ENCODE measurements around the gene ACTR6. TPM values are rescaled to one million over a fixed set of nuclear protein-coding genes. Genes with fewer than 3 reads are reported as not detected.

The ACTR6 gene
- total RNA-seq, 1 donor from 2014 or later: 29.7 TPM

GRCh38 chr12:100165356-100165755 lies 35.3 kb upstream of the ACTR6 start:
- Mint-ChIP-seq H3K4me3 (ENCODE audit: low read depth) (no peak overlapping the region), H3K27me3 (no peaks in the 10 kb centered on the region), H3K4me1 (ENCODE audit: low read depth) (peaks cover 21% of the 10 kb centered on the region), H3K27ac (no peak overlapping the region), H3K9me3 (ENCODE audit: low read depth) (peaks cover 5% of the 10 kb centered on the region), H3K36me3 (ENCODE audit: insufficient read depth) (peaks cover 18% of the 10 kb centered on the region)
- TF ChIP-seq, protein P1, sequence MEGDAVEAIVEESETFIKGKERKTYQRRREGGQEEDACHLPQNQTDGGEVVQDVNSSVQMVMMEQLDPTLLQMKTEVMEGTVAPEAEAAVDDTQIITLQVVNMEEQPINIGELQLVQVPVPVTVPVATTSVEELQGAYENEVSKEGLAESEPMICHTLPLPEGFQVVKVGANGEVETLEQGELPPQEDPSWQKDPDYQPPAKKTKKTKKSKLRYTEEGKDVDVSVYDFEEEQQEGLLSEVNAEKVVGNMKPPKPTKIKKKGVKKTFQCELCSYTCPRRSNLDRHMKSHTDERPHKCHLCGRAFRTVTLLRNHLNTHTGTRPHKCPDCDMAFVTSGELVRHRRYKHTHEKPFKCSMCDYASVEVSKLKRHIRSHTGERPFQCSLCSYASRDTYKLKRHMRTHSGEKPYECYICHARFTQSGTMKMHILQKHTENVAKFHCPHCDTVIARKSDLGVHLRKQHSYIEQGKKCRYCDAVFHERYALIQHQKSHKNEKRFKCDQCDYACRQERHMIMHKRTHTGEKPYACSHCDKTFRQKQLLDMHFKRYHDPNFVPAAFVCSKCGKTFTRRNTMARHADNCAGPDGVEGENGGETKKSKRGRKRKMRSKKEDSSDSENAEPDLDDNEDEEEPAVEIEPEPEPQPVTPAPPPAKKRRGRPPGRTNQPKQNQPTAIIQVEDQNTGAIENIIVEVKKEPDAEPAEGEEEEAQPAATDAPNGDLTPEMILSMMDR (IDR thresholded peaks at IDR 0.05; ENCODE audit: unreplicated experiment): no peak
- no peak for DNase-seq (ENCODE audit: low spot score, unreplicated experiment)

DNA sequence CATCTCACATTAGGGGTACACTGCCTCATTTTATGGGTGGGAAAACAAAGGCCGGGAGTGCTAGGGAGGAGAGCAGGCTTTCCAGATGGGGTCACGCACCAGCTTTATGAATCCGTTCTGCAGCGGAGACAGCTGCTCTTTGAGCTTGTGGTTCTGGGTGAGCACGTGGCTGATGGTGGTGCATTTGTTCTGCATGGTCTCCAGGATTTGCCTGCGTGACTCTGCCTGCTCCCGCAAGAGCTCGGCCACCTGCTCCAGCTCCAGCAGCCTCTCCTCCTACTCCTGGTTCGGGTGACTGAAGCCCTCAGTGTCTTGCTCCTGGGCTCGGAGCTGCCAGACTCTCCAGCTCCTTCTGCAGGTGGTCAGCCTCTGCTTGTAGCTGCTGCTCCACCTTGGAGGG lies 34.4 kb upstream of the ACTR6 start:
- Mint-ChIP-seq H3K4me3 (ENCODE audit: low read depth) (no peak overlapping the region), H3K9me3 (ENCODE audit: low read depth) (peaks cover 5% of the 10 kb centered on the region)

GRCh38 chr12:100168562-100168961 lies 32.1 kb upstream of the ACTR6 start:
- no peak overlapping the region for H3K27ac Mint-ChIP-seq
- no peaks in the 10 kb centered on the region for H3K27me3 Mint-ChIP-seq
- peaks cover 9% of the 10 kb centered on the region for H3K4me1 Mint-ChIP-seq (ENCODE audit: low read depth)
- TF ChIP-seq, protein P1 (IDR thresholded peaks at IDR 0.05; ENCODE audit: unreplicated experiment): no peak
- no peak for DNase-seq (ENCODE audit: low spot score, unreplicated experiment)
- H3K9me3 Mint-ChIP-seq (ENCODE audit: low read depth): peaks cover 5% of the 10 kb centered on the region
- H3K4me3 Mint-ChIP-seq (ENCODE audit: low read depth): no peak overlapping the region
- H3K36me3 Mint-ChIP-seq (ENCODE audit: insufficient read depth): peaks cover 18% of the 10 kb centered on the region

More for the DNA sequence above, 34.4 kb upstream of the ACTR6 start:
- Mint-ChIP-seq H3K4me1 (ENCODE audit: low read depth) (peaks cover 21% of the 10 kb centered on the region), H3K36me3 (ENCODE audit: insufficient read depth) (peaks cover 18% of the 10 kb centered on the region), H3K27me3 (no peaks in the 10 kb centered on the region), H3K27ac (no peak overlapping the region)
- TF ChIP-seq, protein P1 (IDR thresholded peaks at IDR 0.05; ENCODE audit: unreplicated experiment): no peak
- no peak for DNase-seq (ENCODE audit: low spot score, unreplicated experiment)

GRCh38 chr12:100169345-100169744 lies 31.3 kb upstream of the ACTR6 start:
- Mint-ChIP-seq H3K4me1 (ENCODE audit: low read depth) (peaks cover 3% of the 10 kb centered on the region), H3K27me3 (no peaks in the 10 kb centered on the region), H3K27ac (no peak overlapping the region), H3K4me3 (ENCODE audit: low read depth) (no peak overlapping the region), H3K36me3 (ENCODE audit: insufficient read depth) (peaks cover 18% of the 10 kb centered on the region), H3K9me3 (ENCODE audit: low read depth) (peaks cover 5% of the 10 kb centered on the region)
- DNase-seq (ENCODE audit: low spot score, unreplicated experiment): no peak
- TF ChIP-seq, protein P1 (IDR thresholded peaks at IDR 0.05; ENCODE audit: unreplicated experiment): no peak

GRCh38 chr12:100170313-100170858 lies 30.2 kb upstream of the ACTR6 start:
- Mint-ChIP-seq H3K36me3 (ENCODE audit: insufficient read depth) (peaks cover 12% of the 10 kb centered on the region), H3K4me3 (ENCODE audit: low read depth) (no peak overlapping the region), H3K9me3 (ENCODE audit: low read depth) (peaks cover 1% of the 10 kb centered on the region), H3K4me1 (ENCODE audit: low read depth) (peaks cover 2% of the 10 kb centered on the region), H3K27me3 (no peaks in the 10 kb centered on the region), H3K27ac (no peak overlapping the region)
- TF ChIP-seq, protein P1 (IDR thresholded peaks at IDR 0.05; ENCODE audit: unreplicated experiment): no peak
- no peak for DNase-seq (ENCODE audit: low spot score, unreplicated experiment)

Measured in progenitor cell of endocrine pancreas (in vitro differentiated cells).